SK-N-SH (cell line): ENCODE measurements around the gene MRFAP1.

Experiments used
- CTCF ChIP-seq: fragments of 200-600 bp; sonication (generic); IDR thresholded peaks from 2 replicates; pipeline ENCODE4 v1.6.1; 2017; ENCODE audit warnings: antibody characterized with exemption, mild to moderate bottlenecking, moderate library complexity
- EP300 ChIP-seq, 2 experiments: IDR thresholded peaks; 2 replicates each; pipeline versions ENCODE4 v1.4.0 to v1.6.1; 2012; ENCODE audit warnings: borderline replicate concordance in 1 of 2, low read depth in 1 of 2, low read length in 1 of 2
- MXI1 ChIP-seq: IDR thresholded peaks from 2 replicates; pipeline ENCODE4 v1.6.1; 2012; ENCODE audit warnings: mild to moderate bottlenecking, low read depth, low read length, improper control_type of control experiment
- POLR2AphosphoS5 ChIP-seq: IDR thresholded peaks from 2 replicates; pipeline ENCODE4 v1.6.1; 2012; ENCODE audit warnings: low read depth, low read length
- REST ChIP-seq: IDR thresholded peaks from 2 replicates; pipeline ENCODE4 v1.6.1; 2012; ENCODE audit warnings: mild to moderate bottlenecking, low read depth, low read length, moderate library complexity
- RFX5 ChIP-seq: IDR thresholded peaks from 2 replicates; pipeline ENCODE4 v1.6.1; 2012; ENCODE audit warnings: mild to moderate bottlenecking, improper control_type of control experiment, low read length
- SMC3 ChIP-seq: IDR thresholded peaks from 2 replicates; pipeline ENCODE4 v1.6.1; 2012; ENCODE audit warnings: low read depth, low read length, improper control_type of control experiment

- no peak for TF ChIP-seq MXI1
- TF ChIP-seq EP300 (IDR thresholded peaks at IDR 0.05; ENCODE audit: borderline replicate concordance in 1 of 2, low read depth in 1 of 2, low read length in 1 of 2) = no peak
- no peak for TF ChIP-seq CTCF
- no peak for TF ChIP-seq POLR2AphosphoS5
- TF ChIP-seq RFX5 = no peak
- no peak for TF ChIP-seq REST
- TF ChIP-seq SMC3 = no peak
Measured at GRCh38 chr4:6610856-6611430, 29.5 kb upstream of the MRFAP1 start.
